ENCODE measurements around the gene FAM13A. TPM values are rescaled to one million over a fixed set of nuclear protein-coding genes. Genes with fewer than 3 reads are reported as not detected.

Gene FAM13A
- total RNA-seq, 2 donors from 2014 or later, result 10.1 to 24.9 TPM

- DNase-seq (no peak), ATAC-seq (peak; percentile 38 to 92)
- intact Hi-C loops (cut with DNase I), result no loop called here
Measured at GRCh38 chr4:88690355-88690754, 366.6 kb downstream of the FAM13A start.

- ATAC-seq, result no peak
- DNase-seq, result no peak
- intact Hi-C loops (cut with DNase I), result no loop called here
Measured at GRCh38 chr4:88681209-88681608, 375.8 kb downstream of the FAM13A start.

Other genes starting within 250 kb of the FAM13A start
- gene TIGD2, start 54.3 kb upstream of the FAM13A start, total RNA-seq, result 1 to 10 TPM; 2.2 to 2.7 TPM

All from left cardiac atrium (tissue), 4 donors.